PC-3 (cell line): ENCODE measurements around the gene SIT1. TPM values are rescaled to one million over a fixed set of nuclear protein-coding genes. Genes with fewer than 3 reads are reported as not detected.

Experiments used
- ATAC-seq: fragments of 200-7000 bp; cut with Tn5 transposase; 2 replicates; pipeline ENCODE4 v1.9.1; 2020; ENCODE audit warnings: mild to moderate bottlenecking, moderate library complexity
- BruUV-seq: library from RNA; stranded (reverse); fragments of 400-500 nt; replicated peaks from 2 replicates; lab custom pipeline; 2021; lab: Mats Ljungman, UMichigan
- CTCF ChIA-PET: fragments of 300-600 bp; sonication (Branson Sonifier 250); formaldehyde crosslinking; loops from one replicate; lab custom pipeline; 2022; ENCODE audit warnings: antibody characterized with exemption; lab: Charles Lee
- POLR2A ChIA-PET: fragments of 300-600 bp; sonication (Branson Sonifier 250); formaldehyde crosslinking; loops from one replicate; lab custom pipeline; 2022; ENCODE audit warnings: antibody characterized with exemption; ENCODE audit not compliant: unreplicated experiment; lab: Charles Lee
- DNase-seq: peaks from one replicate; pipeline ENCODE4 v3.0.0-alpha.2; 2015
- H2AFZ ChIP-seq: fragments of 300-600 bp; sonication (generic); 2 replicates; pipeline ENCODE4 v1.6.0; 2016; ENCODE audit warnings: antibody characterized with exemption, low read length
- H3F3A ChIP-seq: fragments of 300-600 bp; sonication (generic); one replicate; pipeline ENCODE4 v1.6.0; 2017; ENCODE audit warnings: antibody characterized with exemption, low read length, control low read depth, mild to moderate bottlenecking; ENCODE audit not compliant: unreplicated experiment
- H3K27ac ChIP-seq: fragments of 300-600 bp; sonication (generic); 2 replicates; pipeline ENCODE4 v1.5.1; 2016; ENCODE audit warnings: mild to moderate bottlenecking, low read length
- H3K27me3 ChIP-seq: fragments of 300-600 bp; sonication (generic); 2 replicates; pipeline ENCODE4 v1.6.1; 2016; ENCODE audit warnings: low read length, mixed read lengths
- H3K36me3 ChIP-seq: fragments of 300-600 bp; sonication (generic); 2 replicates; pipeline ENCODE4 v1.6.1; 2016; ENCODE audit warnings: low read depth, mixed run types, low read length, mixed read lengths
- H3K4me1 ChIP-seq: fragments of 300-600 bp; sonication (generic); 2 replicates; pipeline ENCODE4 v1.5.1; 2016; ENCODE audit warnings: low read length; ENCODE audit not compliant: insufficient read depth
- H3K4me2 ChIP-seq: fragments of 300-600 bp; sonication (generic); 2 replicates; pipeline ENCODE4 v1.6.0; 2016; ENCODE audit warnings: low read length
- H3K4me3 ChIP-seq: fragments of 300-600 bp; sonication (generic); 2 replicates; pipeline ENCODE4 v1.5.1; 2016; ENCODE audit warnings: mild to moderate bottlenecking, low read length, mixed read lengths
- H3K79me2 ChIP-seq: fragments of 300-600 bp; sonication (generic); 2 replicates; pipeline ENCODE4 v1.6.1; 2017; ENCODE audit warnings: low read length, mixed read lengths
- H3K9ac ChIP-seq: fragments of 300-600 bp; sonication (generic); 2 replicates; pipeline ENCODE4 v1.6.0; 2016; ENCODE audit warnings: mild to moderate bottlenecking, low read length
- H3K9me2 ChIP-seq: fragments of 300-600 bp; sonication (generic); replicated peaks from 2 replicates; pipeline ENCODE4 v1.6.1; 2016; ENCODE audit warnings: mixed run types, low read length, mixed read lengths
- H3K9me3 ChIP-seq: fragments of 300-600 bp; sonication (generic); 2 replicates; pipeline ENCODE4 v1.6.1; 2016; ENCODE audit warnings: low read length, mixed read lengths
- H4K20me1 ChIP-seq: fragments of 300-600 bp; sonication (generic); 2 replicates; pipeline ENCODE4 v1.6.1; 2016; ENCODE audit warnings: low read length, mixed read lengths
- EZH2 ChIP-seq: fragments of 300-600 bp; sonication (generic); IDR thresholded peaks from one replicate; pipeline ENCODE4 v1.6.1; 2017; ENCODE audit warnings: antibody characterized with exemption, mild to moderate bottlenecking, low read length; ENCODE audit not compliant: unreplicated experiment
- EZH2phosphoT487 ChIP-seq: fragments of 300-600 bp; sonication (generic); IDR thresholded peaks from 2 replicates; pipeline ENCODE4 v1.6.1; 2018; ENCODE audit warnings: mild to moderate bottlenecking, antibody characterized with exemption, low read length, borderline replicate concordance
- intact Hi-C: fragments of 100-400 bp; cut with micrococcal nuclease; formaldehyde crosslinking; loops from 2 replicates; pipeline ENCODE4 v1.9.0; 2023
- total RNA-seq: library from RNA; depleted of rRNA; stranded (reverse); fragments of >200 nt; gene quantifications from 2 replicates; pipeline ENCODE4 v1.2.3, GENCODE V29; 2014
- TF ChIP-seq, protein P1 (sequence below): fragments of 300-600 bp; sonication (generic); conservative IDR thresholded peaks from 2 replicates; pipeline ENCODE4 v1.5.1; 2017; ENCODE audit warnings: antibody characterized with exemption, low read depth, mild to moderate bottlenecking, low read length

The SIT1 gene
- total RNA-seq, 1 experiment from 2014 or later: not detected

DNA sequence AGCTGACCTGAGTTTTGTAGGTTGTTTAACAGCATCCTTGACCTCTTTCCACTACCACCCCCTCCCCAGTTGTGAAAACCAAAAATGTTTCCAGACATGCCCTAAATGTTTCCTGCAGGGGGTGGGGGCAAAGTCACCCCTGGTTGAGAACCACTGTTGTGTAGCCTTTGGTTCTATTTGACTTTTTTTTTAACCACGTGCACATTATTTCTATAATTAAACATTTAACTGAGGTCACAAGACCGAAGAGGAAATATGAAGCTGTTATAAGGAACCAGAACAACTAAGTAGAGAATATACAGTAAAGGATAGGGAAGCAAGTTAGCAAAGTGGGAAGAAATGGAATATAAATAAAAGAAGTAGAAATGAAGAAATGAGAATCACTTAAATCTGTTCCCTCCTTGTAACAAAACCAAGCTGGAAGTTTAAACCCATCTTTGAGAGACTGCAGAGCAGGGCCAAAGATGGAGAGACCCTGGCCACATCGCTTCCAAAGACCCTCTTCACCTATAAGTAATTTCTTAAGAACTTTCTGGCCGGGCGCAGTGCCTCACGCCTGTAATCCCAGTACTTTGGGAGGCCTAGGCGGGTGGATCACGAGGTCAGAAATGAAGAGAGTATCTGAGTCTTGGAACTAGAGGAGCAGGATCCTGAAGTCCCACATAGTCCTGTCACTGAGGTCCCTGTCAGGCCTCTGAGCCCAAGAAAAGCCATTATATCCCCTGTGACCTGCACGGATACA is 14.4 kb downstream of the SIT1 start:
- DNase-seq (no peak), ATAC-seq (no peak)
- Histone ChIP-seq H3K9ac (no peak overlapping the region), H2AFZ (no peak overlapping the region), H4K20me1 (no peaks in the 10 kb centered on the region), H3K9me3 (no peaks in the 10 kb centered on the region), H3K4me1 (no peaks in the 10 kb centered on the region), H3K4me2 (no peak overlapping the region), H3K9me2 (no peaks in the 10 kb centered on the region), H3K4me3 (no peak overlapping the region), H3K27ac (no peak overlapping the region), H3K79me2 (no peaks in the 10 kb centered on the region), H3K27me3 (no peaks in the 10 kb centered on the region), H3K36me3 (no peaks in the 10 kb centered on the region), H3F3A (no peaks in the 10 kb centered on the region)
- TF ChIP-seq EZH2 (no peak), EZH2phosphoT487 (no peak)
- TF ChIP-seq, protein P1, sequence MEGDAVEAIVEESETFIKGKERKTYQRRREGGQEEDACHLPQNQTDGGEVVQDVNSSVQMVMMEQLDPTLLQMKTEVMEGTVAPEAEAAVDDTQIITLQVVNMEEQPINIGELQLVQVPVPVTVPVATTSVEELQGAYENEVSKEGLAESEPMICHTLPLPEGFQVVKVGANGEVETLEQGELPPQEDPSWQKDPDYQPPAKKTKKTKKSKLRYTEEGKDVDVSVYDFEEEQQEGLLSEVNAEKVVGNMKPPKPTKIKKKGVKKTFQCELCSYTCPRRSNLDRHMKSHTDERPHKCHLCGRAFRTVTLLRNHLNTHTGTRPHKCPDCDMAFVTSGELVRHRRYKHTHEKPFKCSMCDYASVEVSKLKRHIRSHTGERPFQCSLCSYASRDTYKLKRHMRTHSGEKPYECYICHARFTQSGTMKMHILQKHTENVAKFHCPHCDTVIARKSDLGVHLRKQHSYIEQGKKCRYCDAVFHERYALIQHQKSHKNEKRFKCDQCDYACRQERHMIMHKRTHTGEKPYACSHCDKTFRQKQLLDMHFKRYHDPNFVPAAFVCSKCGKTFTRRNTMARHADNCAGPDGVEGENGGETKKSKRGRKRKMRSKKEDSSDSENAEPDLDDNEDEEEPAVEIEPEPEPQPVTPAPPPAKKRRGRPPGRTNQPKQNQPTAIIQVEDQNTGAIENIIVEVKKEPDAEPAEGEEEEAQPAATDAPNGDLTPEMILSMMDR: no peak
- intact Hi-C loops: no loop called here
- no TSS peak for BruUV-seq
- POLR2A ChIA-PET: no interaction called here
- CTCF ChIA-PET: no interaction called here

DNA sequence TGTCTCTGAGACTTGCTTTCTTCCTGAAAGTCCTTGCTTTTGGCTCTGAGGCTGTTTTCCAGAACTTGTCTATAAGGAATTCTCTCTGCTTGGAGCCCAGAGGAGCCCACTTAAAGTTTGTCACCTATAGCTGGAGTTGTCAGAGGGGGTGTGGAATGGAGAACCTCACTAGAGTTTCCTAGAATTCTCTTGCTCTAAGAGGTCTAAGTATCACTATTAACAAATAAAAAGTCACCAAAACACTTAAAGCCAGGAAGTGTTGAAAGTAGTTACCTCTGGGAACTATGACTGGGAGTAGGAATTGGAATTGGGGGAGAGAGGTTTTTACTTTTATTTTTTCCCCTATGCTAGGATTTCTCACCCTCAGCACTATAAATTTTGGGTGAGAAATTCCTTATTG is 15.0 kb downstream of the SIT1 start:
- Histone ChIP-seq H3K9me3 (no peaks in the 10 kb centered on the region), H3F3A (no peaks in the 10 kb centered on the region), H3K4me1 (no peaks in the 10 kb centered on the region), H3K9ac (no peak overlapping the region), H2AFZ (no peak overlapping the region), H3K4me2 (no peak overlapping the region), H3K79me2 (no peaks in the 10 kb centered on the region), H4K20me1 (no peaks in the 10 kb centered on the region), H3K27ac (no peak overlapping the region), H3K36me3 (no peaks in the 10 kb centered on the region), H3K9me2 (no peaks in the 10 kb centered on the region), H3K4me3 (no peak overlapping the region), H3K27me3 (no peaks in the 10 kb centered on the region)
- POLR2A ChIA-PET: no interaction called here
- CTCF ChIA-PET: no interaction called here
- no TSS peak for BruUV-seq
- intact Hi-C loops: no loop called here
- TF ChIP-seq EZH2phosphoT487 (no peak), EZH2 (no peak)
- TF ChIP-seq, protein P1: no peak
- DNase-seq (no peak), ATAC-seq (no peak)

DNA sequence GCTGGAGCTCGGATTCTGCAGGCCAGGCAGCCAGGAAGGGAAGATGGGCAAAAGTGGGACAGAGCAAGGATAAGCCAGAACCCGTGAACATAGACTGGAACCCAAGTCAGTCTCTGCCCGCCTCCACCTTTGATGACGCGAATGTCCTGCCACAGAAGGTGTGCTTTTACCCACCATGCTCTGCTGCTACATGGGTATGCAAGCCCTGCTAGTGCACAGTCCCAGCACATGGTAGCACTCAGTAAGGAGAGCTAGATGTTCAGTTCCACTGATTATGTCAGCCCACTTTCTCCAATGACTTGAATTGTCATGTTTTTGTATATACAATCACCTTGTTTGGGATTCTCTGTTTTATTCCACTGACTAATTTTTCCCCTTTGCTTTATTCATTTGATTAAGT is 21.1 kb downstream of the SIT1 start:
- no peak for DNase-seq
- ChIA-PET POLR2A (no interaction called here), CTCF (interaction anchor here (0.5 kb wide), 1 partner anchor 16 kb away, joined by 3 read pairs; no protein-coding TSS in a partner anchor)
- BruUV-seq: no TSS peak
- H3K9ac ChIP-seq: no peak overlapping the region
- H3K9me2 ChIP-seq: no peaks in the 10 kb centered on the region
- no peak overlapping the region for H3K4me3 ChIP-seq
- ATAC-seq: no peak
- H3K9me3 ChIP-seq: no peaks in the 10 kb centered on the region
- no peaks in the 10 kb centered on the region for H3K4me1 ChIP-seq
- no peaks in the 10 kb centered on the region for H3K27me3 ChIP-seq
- no peaks in the 10 kb centered on the region for H3F3A ChIP-seq
- intact Hi-C loops: no loop called here
- TF ChIP-seq EZH2 (no peak), EZH2phosphoT487 (no peak)
- TF ChIP-seq, protein P1: no peak
- no peak overlapping the region for H3K27ac ChIP-seq
- no peak overlapping the region for H2AFZ ChIP-seq
- no peaks in the 10 kb centered on the region for H3K36me3 ChIP-seq
- no peaks in the 10 kb centered on the region for H3K79me2 ChIP-seq
- H4K20me1 ChIP-seq: no peaks in the 10 kb centered on the region
- no peak overlapping the region for H3K4me2 ChIP-seq
